SKM-1 (cell line): Measurements from ENCODE around the gene SIX2.
A peak's percentile ranks its signal among the peaks of the same experiment; 100 is the strongest.

Source experiments
- DNase-seq: peaks from one replicate; lab custom pipeline; 2025; ENCODE audit not compliant: unreplicated experiment; lab: John Stamatoyannopoulos, UW

Gene SIX2

GRCh38 chr2:44967727-44968432 is 41.4 kb downstream of the SIX2 start:
- no peak for DNase-seq

- no peak for DNase-seq
Measured at GRCh38 chr2:44967056-44967455, 42.2 kb downstream of the SIX2 start.

- no peak for DNase-seq
Measured at GRCh38 chr2:44965684-44966083, 43.6 kb downstream of the SIX2 start.

GRCh38 chr2:44964752-44965236 is 44.5 kb downstream of the SIX2 start:
- DNase-seq, result no peak

- no peak for DNase-seq
Measured at GRCh38 chr2:44962176-44962695, 47.0 kb downstream of the SIX2 start.

GRCh38 chr2:44960871-44961270 is 48.4 kb downstream of the SIX2 start:
- DNase-seq, result no peak

- DNase-seq, result no peak
Measured at GRCh38 chr2:44959855-44960254, 49.4 kb downstream of the SIX2 start.

GRCh38 chr2:44957656-44958327 is 51.5 kb downstream of the SIX2 start:
- DNase-seq, result no peak

GRCh38 chr2:44956843-44957242 is 52.4 kb downstream of the SIX2 start:
- DNase-seq, result no peak

GRCh38 chr2:44955593-44956392 is 53.5 kb downstream of the SIX2 start:
- DNase-seq, result peak; percentile 30
